Activated B cell treated with CpG ODN at 0.5 μM for 24 hours (primary cell): Measurements from ENCODE around the gene CYSRT1. TPM values are rescaled to one million over a fixed set of nuclear protein-coding genes. Genes with fewer than 3 reads are reported as not detected.

Source experiments
- ATAC-seq: fragments of 200-7000 bp; cut with Tn5 transposase; one replicate; pipeline ENCODE4 v1.10.0; 2021; ENCODE audit warnings: low read depth, mild to moderate bottlenecking, moderate library complexity
- CTCF ChIA-PET: fragments of 350-600 bp; sonication (Branson Sonifier 250); formaldehyde crosslinking; loops from one replicate; lab custom pipeline; 2021; ENCODE audit warnings: antibody characterized with exemption; lab: Charles Lee
- POLR2A ChIA-PET: fragments of 350-600 bp; sonication (Branson Sonifier 250); formaldehyde crosslinking; loops from one replicate; lab custom pipeline; 2021; ENCODE audit warnings: antibody characterized with exemption; lab: Charles Lee
- DNase-seq: peaks from one replicate; pipeline ENCODE4 v3.0.0; 2022
- H3K27ac Mint-ChIP-seq: one replicate; pipeline ENCODE4 v1.8.0; 2020; ENCODE audit warnings: mixed read lengths
- H3K27me3 Mint-ChIP-seq: one replicate; pipeline ENCODE4 v1.8.0; 2021; ENCODE audit warnings: mixed read lengths
- H3K36me3 Mint-ChIP-seq: one replicate; pipeline ENCODE4 v1.8.0; 2021; ENCODE audit warnings: low read depth, mixed read lengths
- H3K4me1 Mint-ChIP-seq: one replicate; pipeline ENCODE4 v1.8.0; 2021; ENCODE audit warnings: mixed read lengths
- H3K4me3 Mint-ChIP-seq: one replicate; pipeline ENCODE4 v1.8.0; 2020; ENCODE audit warnings: mild to moderate bottlenecking, mixed read lengths
- H3K9me3 Mint-ChIP-seq: one replicate; pipeline ENCODE4 v1.8.0; 2020; ENCODE audit warnings: mixed read lengths
- intact Hi-C: fragments of 100-400 bp; cut with micrococcal nuclease; formaldehyde crosslinking; loops from one replicate; pipeline ENCODE4 v1.15.1; 2024
- total RNA-seq: library from RNA; stranded (reverse); gene quantifications from 2 replicates; pipeline ENCODE4 v1.2.3, GENCODE V29; 2022
- TF ChIP-seq, protein P1 (sequence below): fragments of 200-600 bp; IDR thresholded peaks from one replicate; pipeline ENCODE4 v1.8.0; 2022; ENCODE audit warnings: antibody characterized with exemption, mild to moderate bottlenecking

CYSRT1 gene
- total RNA-seq, 1 donor from 2014 or later: 0.53 TPM

GRCh38 chr9:137204731-137205125, 20.2 kb upstream of the CYSRT1 start:
- peak overlapping the region; percentile 92 for H3K4me3 Mint-ChIP-seq
- DNase-seq: no peak

DNA sequence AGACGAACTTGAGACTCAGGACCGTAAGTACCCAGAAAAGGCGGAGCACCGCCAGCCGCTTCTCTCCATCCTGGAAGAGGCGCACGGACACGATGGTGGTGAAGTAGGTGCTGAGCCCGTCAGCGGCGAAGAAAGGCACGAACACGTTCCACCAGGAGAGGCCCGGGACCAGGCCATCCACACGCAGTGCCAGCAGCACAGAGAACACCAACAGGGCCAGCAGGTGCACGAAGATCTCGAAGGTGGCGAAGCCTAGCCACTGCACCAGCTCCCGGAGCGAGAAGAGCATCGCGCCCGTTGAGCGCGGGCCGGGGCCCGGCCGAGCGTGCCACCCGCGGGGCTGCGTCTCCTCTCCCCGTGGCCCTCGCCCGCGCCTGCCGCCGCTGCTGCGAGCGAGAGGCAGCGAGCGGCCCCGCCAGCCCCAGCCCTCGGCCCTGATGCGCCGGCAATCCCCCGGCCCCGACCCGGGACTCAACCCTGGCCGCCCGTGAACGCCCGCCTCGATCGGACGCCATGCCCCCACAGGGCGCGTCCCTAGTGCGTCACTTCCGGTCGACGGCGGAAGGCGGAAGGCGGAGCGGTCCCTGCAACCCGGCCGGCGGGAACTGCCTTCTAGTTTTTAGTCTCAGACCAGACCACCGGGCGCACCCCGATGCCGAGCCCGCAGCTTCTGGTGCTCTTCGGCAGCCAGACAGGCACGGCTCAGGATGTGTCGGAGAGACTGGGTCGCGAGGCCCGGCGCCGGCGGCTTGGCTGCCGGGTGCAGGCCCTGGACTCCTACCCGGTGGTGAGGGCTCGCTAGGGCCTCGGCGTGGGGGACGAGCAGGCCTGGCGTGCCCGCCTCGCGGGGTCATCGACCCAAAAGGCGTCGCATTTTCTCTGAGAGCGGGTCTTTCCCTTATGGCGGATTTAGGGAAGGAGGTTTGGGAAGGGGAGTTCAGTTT, 19.6 kb upstream of the CYSRT1 start, which contains the start of the genes NDOR1 and TMEM203:
Gene NDOR1 (plus strand): TSS at position 575 of the 944 bp plus-strand sequence. CDS start 78 bp downstream, at position 653.
Gene TMEM203 (minus strand): TSS at position 523 of the 944 bp plus-strand sequence. CDS start 234 bp downstream, at position 289.
- Mint-ChIP-seq H3K27me3 (no peaks in the 10 kb centered on the region), H3K36me3 (peaks cover 26% of the 10 kb centered on the region), H3K4me1 (peaks cover 54% of the 10 kb centered on the region), H3K4me3 (peak within 1 kb of the TSS; percentile 92), H3K9me3 (no peaks in the 10 kb centered on the region), H3K27ac (peak within 1 kb of the TSS; percentile 90)
- DNase-seq: peak; percentile 96
- intact Hi-C loops: loop anchor here (1.0 kb wide), 3 partner anchors 17 to 36 kb away; partner anchors contain the start of genes ANAPC2, SSNA1 and TUBB4B
- POLR2A ChIA-PET: interaction anchor here (0.6 to 5.3 kb wide), 12 partner anchors 11 to 119 kb away, joined by 3 to 46 read pairs (median 4); partner anchors contain the start of genes MAN1B1, RNF208, RNF224 and SSNA1
- peak; percentile 41 for ATAC-seq
- TF ChIP-seq, protein P1, sequence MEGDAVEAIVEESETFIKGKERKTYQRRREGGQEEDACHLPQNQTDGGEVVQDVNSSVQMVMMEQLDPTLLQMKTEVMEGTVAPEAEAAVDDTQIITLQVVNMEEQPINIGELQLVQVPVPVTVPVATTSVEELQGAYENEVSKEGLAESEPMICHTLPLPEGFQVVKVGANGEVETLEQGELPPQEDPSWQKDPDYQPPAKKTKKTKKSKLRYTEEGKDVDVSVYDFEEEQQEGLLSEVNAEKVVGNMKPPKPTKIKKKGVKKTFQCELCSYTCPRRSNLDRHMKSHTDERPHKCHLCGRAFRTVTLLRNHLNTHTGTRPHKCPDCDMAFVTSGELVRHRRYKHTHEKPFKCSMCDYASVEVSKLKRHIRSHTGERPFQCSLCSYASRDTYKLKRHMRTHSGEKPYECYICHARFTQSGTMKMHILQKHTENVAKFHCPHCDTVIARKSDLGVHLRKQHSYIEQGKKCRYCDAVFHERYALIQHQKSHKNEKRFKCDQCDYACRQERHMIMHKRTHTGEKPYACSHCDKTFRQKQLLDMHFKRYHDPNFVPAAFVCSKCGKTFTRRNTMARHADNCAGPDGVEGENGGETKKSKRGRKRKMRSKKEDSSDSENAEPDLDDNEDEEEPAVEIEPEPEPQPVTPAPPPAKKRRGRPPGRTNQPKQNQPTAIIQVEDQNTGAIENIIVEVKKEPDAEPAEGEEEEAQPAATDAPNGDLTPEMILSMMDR: no peak
- CTCF ChIA-PET: interaction anchor here (1.1 to 1.8 kb wide), 3 partner anchors 17 to 31 kb away, joined by 3 to 5 read pairs (median 4); partner anchors contain the start of genes ANAPC2, RNF224 and SSNA1

More at GRCh38 chr9:137204731-137205125, 20.2 kb upstream of the CYSRT1 start:
- Mint-ChIP-seq H3K27ac (peak overlapping the region; percentile 90), H3K4me1 (peaks cover 54% of the 10 kb centered on the region), H3K9me3 (no peaks in the 10 kb centered on the region), H3K27me3 (no peaks in the 10 kb centered on the region), H3K36me3 (peaks cover 24% of the 10 kb centered on the region)
- POLR2A ChIA-PET: interaction anchor here (0.6 to 5.3 kb wide), 9 partner anchors 15 to 118 kb away, joined by 3 to 46 read pairs (median 5); partner anchors contain the start of genes MAN1B1, RNF208, RNF224 and SSNA1
- intact Hi-C loops: loop anchor here (1.0 kb wide), 3 partner anchors 16 to 37 kb away; partner anchors contain the start of genes ANAPC2, SSNA1 and TUBB4B
- TF ChIP-seq, protein P1: no peak
- CTCF ChIA-PET: interaction anchor here (1.3 to 1.8 kb wide), 2 partner anchors 16 to 22 kb away, joined by 4 to 5 read pairs; partner anchors contain the start of genes ANAPC2, RNF224 and SSNA1
- no peak for ATAC-seq

DNA sequence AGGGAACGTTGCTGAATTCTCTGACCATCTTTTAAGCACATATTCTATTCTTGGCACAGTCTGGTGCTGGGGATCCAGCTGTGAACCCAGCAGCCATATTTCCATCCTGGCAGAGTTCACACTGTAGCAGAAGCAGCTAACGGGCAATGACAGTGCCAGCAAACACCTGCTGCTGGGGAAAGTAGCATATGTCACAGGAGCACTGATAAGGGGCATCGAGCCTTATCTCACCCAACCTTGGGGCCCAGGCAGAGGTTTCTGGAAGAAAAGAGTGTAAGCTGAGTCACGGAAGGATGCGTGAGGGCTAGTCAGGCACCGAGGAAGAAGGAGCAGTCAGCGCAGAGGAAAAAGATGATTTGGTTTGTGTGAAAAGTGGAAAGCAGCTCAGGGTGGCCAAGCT, 18.4 kb upstream of the CYSRT1 start:
- Mint-ChIP-seq H3K4me1 (peaks cover 45% of the 10 kb centered on the region), H3K27ac (peak overlapping the region; percentile 83), H3K27me3 (no peaks in the 10 kb centered on the region), H3K36me3 (peaks cover 26% of the 10 kb centered on the region), H3K4me3 (peak overlapping the region; percentile 92), H3K9me3 (no peaks in the 10 kb centered on the region)
- DNase-seq (no peak), ATAC-seq (no peak)
- ChIA-PET POLR2A (interaction anchor here (1.1 to 5.3 kb wide), 4 partner anchors 10 to 77 kb away, joined by 4 to 46 read pairs (median 8); partner anchors contain the start of genes ANAPC2, RNF208 and SSNA1), CTCF (no interaction called here)
- TF ChIP-seq, protein P1: no peak
- intact Hi-C loops: no loop called here

DNA sequence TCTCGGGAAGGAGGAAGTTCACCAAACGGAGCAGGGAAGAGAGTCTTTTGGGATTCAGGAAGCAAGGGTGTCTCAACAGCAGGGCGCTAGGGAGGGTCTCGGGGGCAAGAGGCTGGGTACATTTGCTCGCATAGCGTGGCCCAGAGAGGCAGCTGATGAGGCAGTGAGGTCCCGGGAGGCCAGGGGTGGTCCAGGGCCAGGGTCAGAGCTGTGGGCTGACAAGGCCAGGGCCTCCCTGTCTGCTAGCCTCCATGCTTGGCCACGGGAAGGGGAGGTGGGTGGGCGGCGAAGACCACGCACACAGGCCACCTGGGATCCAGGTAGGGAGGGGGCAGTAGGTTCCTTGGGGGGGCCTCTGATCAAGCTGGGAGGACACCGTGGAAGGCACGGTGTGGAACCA, 13.4 kb upstream of the CYSRT1 start:
- intact Hi-C loops: no loop called here
- no peak for ATAC-seq
- no peak overlapping the region for H3K4me3 Mint-ChIP-seq
- H3K27ac Mint-ChIP-seq: no peak overlapping the region
- peaks cover 11% of the 10 kb centered on the region for H3K4me1 Mint-ChIP-seq
- ChIA-PET POLR2A (interaction anchor here (0.5 to 1.1 kb wide), 3 partner anchors 12 to 419 kb away, joined by 3 to 9 read pairs (median 4); no protein-coding TSS in a partner anchor), CTCF (no interaction called here)
- no peaks in the 10 kb centered on the region for H3K27me3 Mint-ChIP-seq
- H3K9me3 Mint-ChIP-seq: no peaks in the 10 kb centered on the region
- TF ChIP-seq, protein P1: no peak
- DNase-seq: no peak
- peaks cover 21% of the 10 kb centered on the region for H3K36me3 Mint-ChIP-seq
